ENCODE data around the gene STK33.

The STK33 gene

DNA sequence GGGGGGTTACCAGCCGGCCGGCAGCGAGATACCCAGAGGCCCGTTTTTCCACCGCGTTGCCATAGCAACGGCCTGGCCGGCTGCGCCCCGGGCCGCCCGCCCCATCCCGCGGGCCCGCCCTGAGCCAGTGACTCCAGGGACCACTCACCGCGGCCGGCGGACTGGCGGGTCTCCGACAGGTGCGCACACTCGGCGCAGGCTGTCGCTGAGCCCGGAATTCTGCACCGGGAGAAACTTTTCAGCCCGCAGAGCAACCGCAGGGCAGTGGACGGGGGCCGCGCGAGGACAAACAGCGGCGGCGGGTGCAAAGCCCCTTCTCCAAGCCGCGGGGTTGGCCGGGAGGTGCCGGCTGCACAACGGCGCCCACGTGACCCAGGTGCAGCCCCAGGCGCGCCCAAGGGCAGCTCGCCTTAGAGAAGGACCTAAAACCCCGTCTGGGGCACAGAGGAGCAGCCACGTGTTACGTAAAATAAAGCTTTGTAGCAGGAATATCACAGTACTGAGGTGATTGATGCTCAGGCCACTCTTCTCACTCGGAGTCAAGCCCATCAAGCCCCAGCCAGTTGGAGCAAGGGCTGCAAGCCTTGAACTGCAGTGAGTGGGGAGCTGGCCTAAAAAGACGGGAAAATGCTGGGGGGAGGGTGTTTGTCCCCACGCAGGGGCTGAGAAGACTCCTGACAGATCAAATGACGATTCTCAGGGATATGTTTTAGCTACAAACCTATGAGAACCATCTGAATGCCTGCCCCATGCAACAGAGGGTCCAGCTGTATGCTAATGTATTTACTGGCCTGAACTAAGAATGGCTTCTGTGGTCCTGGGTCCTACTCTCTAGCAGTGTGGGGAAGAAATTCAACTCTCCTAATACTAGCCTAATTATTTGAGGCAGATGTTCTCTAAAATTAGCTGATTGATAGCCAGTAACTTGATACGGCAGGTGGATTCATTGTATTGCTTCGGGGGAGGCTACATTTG lies at the start of gene STK33:
STK33 (minus strand) TSS at position 294 of the 975 bp plus-strand sequence. CDS start 119,323 bp downstream, outside the sequence.
- DNase-seq: peak; percentile 26

GRCh38 chr11:8642196-8642841 lies 48.3 kb upstream of the STK33 start:
- DNase-seq: peak; percentile 80

DNA sequence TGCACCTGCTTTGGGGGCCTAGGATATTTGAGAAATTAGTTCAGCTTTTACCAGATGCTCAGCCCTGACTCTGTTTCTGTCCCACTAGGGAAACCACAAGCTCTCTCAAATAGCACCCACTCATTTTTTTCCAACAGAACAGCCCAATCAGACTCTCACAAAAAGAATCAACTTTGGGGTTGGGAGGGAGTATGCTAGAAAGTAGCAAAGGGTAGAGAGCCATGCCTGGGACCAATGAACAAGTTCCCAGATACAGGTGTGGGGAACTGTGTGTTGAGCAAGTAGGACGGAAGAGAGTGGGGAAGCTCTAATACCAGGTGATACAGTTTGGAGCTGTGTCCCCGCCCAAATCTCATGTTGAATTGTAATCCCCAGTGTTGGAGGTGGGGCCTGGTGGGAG lies 47.3 kb upstream of the STK33 start:
- no peak for DNase-seq

GRCh38 chr11:8640267-8640906 lies 46.4 kb upstream of the STK33 start:
- no peak for DNase-seq

DNA sequence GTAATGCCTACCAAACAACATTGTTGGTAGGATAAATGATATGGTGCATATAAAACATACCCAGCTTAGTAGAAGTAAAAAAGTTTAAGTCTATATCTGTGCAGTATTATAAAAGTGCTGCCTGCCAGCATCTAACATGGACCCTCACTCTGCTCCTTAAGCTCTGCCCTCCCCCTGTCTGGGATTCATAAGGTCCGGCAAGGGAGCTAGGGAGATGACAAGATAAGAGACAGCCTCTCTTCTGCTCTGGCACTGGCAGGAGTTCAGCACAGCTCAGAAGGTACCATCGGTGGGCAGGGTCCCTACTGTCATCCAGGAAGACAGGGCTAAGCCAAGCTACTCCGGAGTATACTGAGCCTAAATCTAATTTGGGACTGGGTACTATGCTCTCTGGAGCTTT lies 45.6 kb upstream of the STK33 start:
- no peak for DNase-seq

DNA sequence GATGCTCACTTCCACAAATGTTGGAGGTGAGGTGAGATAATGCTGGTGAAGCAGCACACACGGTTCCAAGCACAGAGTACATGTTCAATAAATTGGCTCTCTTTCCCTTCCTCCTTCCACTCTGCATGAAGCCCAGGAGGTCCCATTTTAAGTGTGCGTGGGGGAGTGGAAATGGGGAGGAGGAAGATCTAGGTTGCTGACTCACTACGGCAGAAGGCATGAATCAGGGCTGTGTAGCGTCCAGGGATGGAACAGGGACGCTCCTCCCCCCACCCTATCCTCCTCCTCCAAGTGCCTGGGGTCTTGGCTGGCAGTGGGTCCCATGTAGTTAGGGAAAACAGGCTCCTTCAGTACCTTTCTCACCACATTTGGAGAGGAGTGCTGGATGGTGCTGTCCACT lies 44.3 kb upstream of the STK33 start:
- no peak for DNase-seq

GRCh38 chr11:8636127-8636526 lies 42.1 kb upstream of the STK33 start:
- no peak for DNase-seq

DNA sequence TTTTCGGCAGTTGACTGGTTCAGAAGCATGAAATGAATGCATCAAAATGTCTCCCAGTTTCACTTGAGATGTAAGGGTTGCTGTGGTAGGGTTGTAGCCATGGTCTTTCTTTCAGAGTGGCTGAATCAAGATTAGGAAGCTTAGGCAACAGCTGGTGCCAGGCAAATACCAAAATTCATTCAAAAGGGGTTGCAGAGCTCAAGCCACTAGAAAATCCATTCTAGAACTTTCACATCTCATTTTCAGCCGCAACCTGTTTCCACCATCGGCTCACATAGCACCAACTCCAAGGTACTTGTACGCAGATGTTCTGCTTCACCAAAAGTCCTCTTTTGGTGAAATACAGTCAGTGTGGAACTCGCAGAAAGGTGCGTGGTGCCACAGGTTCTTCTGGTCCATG lies 40.5 kb upstream of the STK33 start:
- no peak for DNase-seq

- peak; percentile 49 for DNase-seq
Measured at GRCh38 chr11:8631395-8632118, 37.5 kb upstream of the STK33 start.

DNA sequence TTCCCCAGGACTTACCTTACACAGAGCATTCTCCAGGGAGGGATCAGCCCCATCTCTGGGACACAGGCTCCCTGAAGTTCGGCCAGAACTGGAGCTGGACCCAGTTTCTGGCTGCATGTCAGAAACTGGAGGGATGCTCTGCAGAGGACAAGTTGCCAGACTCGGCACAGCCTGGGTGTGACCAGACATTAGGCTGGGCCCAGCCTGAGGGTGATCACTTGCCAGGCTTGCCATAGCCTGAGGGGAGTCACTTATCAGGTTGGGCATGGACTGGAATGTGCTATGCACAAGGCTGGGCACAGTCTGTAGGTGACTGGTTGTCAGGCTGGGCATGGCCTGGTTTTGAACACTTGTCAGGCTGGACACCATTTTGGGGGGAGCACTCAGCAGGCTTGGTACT lies 30.7 kb upstream of the STK33 start:
- no peak for DNase-seq

GRCh38 chr11:8621147-8621546 lies 27.1 kb upstream of the STK33 start:
- no peak for DNase-seq

GRCh38 chr11:8617063-8617462 lies 23.0 kb upstream of the STK33 start:
- DNase-seq: no peak

DNA sequence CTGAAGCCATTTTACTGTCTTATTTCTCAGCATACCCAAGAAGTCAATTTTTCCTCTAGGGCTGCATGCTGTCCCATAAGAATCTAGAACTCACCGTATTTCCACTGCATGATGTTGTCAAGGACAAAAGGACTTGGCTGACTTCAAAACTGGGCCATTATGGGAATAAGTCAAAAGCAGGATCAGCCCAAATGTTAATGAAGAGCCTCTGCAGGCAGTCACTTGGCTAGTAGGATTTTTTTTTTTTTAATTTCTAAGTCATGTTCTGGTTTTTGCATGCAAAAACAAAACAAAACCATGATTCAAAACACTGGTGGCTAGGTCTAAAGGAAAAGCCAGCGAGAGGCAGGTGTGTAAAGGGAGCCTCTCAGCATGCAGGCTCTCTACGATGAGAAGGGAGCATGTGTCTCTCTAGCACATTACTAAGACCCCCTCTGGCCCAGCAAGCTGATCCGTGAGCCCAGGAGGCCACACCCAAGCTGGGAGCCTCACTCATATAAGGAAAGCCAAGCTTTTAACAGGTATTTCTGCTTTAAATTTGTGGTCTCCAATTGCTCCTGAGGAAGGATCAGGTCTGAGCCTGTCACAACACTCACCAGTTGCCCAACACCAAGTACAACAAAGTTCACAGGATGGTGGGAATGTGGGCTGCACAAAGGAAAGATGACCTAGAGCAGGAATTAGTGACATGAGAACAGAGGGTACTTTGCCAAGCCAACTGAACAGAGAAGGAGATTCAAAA lies 21.4 kb upstream of the STK33 start:
- DNase-seq: no peak

DNA sequence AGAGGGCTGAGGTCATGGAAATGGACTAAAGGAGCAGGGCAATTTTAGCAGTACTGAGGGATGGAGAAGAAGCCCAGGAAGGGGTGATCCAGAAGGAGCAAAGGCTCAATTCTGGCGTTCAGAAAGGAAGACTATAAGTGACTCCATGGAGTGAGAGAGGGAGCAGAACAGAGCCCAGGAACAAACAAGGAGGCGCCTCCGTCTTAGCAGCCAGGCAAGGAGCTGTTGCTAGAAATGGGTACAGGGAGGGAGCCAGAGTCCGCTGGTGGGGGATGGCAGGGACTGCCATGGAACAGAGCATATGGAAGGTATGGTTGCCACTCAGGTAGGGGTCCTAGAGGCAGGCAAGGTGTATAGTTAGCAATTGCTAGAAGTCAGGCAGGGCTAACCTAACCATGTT lies 20.5 kb upstream of the STK33 start:
- DNase-seq: no peak

DNA sequence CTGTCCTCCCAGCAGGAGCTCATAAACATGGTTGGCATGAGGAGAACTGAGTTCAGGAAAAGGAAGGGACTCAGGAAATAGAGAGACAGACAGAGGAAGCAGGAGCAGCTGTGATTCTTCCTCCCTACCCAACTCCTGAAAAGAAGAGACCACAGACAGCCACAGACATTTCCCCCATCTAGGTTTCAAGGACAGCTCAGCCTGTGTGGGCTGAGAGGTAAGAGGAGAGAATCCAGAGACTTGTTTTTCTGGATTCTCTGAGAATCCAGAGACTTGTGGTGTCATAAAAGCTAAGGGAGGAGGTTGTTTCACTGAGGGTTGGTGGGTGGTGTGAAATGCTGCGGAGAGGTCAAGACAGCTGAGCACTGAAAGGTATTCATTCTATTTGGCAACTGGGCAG lies 19.0 kb upstream of the STK33 start:
- DNase-seq: no peak

DNA sequence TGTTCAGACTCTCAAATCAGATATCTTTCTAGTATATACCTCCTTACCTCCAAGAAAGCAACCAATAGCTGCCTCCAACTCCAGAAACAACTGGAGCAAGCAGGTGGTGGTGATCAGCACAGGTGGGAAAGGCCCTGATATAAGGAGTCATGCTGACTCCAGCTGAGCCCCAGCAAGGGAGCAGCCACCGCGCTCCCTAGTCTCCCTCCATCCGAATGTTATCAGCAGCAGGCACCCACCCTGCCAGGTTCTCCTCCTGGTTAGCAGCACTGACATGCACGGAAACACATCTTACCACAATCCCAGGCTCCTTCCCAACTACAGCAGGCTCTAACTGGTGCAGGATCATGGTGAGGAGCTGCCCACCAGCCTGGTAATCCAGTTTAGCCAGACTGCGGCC lies 18.5 kb upstream of the STK33 start:
- no peak for DNase-seq

DNA sequence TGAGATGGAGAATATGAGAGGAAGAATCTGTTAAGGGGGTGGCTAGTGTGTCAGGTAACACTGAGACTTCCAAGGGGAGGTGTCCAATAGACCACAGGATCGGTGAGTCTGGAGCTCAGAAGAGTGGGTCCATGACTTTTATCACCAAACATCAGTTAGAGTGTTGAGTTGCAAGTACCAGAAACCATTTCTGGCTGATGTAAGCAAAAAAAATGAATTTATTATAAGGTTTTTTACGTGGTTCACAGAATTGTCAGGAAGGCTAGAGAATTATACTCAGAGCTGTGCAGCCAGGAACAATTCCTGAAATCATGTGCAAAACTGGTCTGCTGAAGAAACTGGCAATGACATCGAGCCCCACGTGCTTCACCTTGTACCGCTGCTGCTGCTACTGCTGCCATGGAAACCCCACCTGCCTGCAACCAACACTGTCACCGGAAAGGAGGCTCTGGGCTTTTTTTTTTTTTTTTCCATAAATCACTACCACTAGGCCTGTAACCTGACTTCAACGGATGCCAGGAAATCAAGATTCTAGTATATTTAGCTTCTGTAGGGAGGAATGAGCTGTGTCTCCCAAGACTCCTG lies 16.6 kb upstream of the STK33 start:
- DNase-seq: no peak

GRCh38 chr11:8608652-8609051 lies 14.6 kb upstream of the STK33 start:
- DNase-seq: no peak

- DNase-seq: no peak
Measured at GRCh38 chr11:8605971-8606563, 12.0 kb upstream of the STK33 start.

- peak; percentile 68 for DNase-seq
Measured at GRCh38 chr11:8604078-8604723, 10.2 kb upstream of the STK33 start.

DNA sequence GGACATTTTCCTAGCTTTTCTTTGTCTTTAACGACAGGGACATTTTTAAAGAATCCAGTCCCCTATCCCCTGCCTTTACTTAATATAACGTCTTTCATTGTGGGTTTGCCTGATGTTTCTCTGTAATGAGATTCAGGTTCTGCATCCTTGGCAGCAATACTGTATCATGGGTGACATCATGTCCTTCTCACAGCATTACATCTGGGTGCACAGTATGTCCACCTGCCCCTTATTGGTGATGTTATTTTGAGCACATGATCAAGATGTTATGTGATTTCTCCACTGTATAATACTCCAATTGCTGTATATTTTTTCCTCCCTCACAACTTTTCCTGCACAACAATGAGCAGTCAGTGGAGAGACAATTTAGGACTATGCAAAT lies 9.7 kb upstream of the STK33 start:
- DNase-seq: no peak
